SK-N-SH treated with all-trans-retinoic acid at 6 μM for 48 hours (cell line): ENCODE data around the gene KRT72.

ENCODE experiments used
- ATAC-seq: fragments of 200-7000 bp; cut with Tn5 transposase; 3 replicates; pipeline ENCODE4 v1.9.1; 2020; ENCODE audit warnings: mild to moderate bottlenecking, moderate library complexity
- ARNTL ChIP-seq: fragments of 450-650 bp; formaldehyde crosslinking; IDR thresholded peaks from 2 replicates; pipeline ENCODE4 v1.5.0; 2020; ENCODE audit warnings: low read depth, mild to moderate bottlenecking, moderate library complexity, borderline replicate concordance
- CREB5 ChIP-seq: fragments of 250-450 bp; sonication (Bioruptor Pico); IDR thresholded peaks from 2 replicates; pipeline ENCODE4 v1.5.1; 2020; ENCODE audit warnings: low read depth, mild to moderate bottlenecking, moderate library complexity
- CSDC2 ChIP-seq: fragments of 250-450 bp; sonication (Bioruptor Pico); IDR thresholded peaks from 2 replicates; pipeline ENCODE4 v1.5.0; 2020; ENCODE audit warnings: mild to moderate bottlenecking, moderate library complexity
- CSRNP3 ChIP-seq: fragments of 250-450 bp; sonication (Bioruptor Pico); IDR thresholded peaks from 2 replicates; pipeline ENCODE4 v1.5.1; 2021; ENCODE audit warnings: mild to moderate bottlenecking, moderate library complexity
- ESRRG ChIP-seq: fragments of 250-450 bp; sonication (Bioruptor Pico); IDR thresholded peaks from 2 replicates; pipeline ENCODE4 v1.6.1; 2021; ENCODE audit warnings: mild to moderate bottlenecking
- GLIS3 ChIP-seq: fragments of 250-450 bp; sonication (Bioruptor Pico); IDR thresholded peaks from 2 replicates; pipeline ENCODE4 v1.5.0; 2020; ENCODE audit warnings: mild to moderate bottlenecking, moderate library complexity
- ISL1 ChIP-seq: fragments of 250-450 bp; sonication (Bioruptor Pico); IDR thresholded peaks from 2 replicates; pipeline ENCODE4 v2.1.2; 2022; ENCODE audit warnings: mild to moderate bottlenecking, moderate library complexity
- OSR1 ChIP-seq: fragments of 250-450 bp; sonication (Bioruptor Pico); IDR thresholded peaks from 2 replicates; pipeline ENCODE4 v1.8.0; 2022; ENCODE audit warnings: moderate library complexity, mild to moderate bottlenecking, inconsistent platforms
- PATZ1 ChIP-seq: fragments of 250-450 bp; sonication (Bioruptor Pico); IDR thresholded peaks from 2 replicates; pipeline ENCODE4 v1.8.0; 2020; ENCODE audit warnings: mild to moderate bottlenecking, moderate library complexity, borderline replicate concordance
- POU6F1 ChIP-seq: fragments of 250-450 bp; sonication (Bioruptor Pico); IDR thresholded peaks from 2 replicates; pipeline ENCODE4 v1.8.0; 2021; ENCODE audit warnings: low read depth, mild to moderate bottlenecking, moderate library complexity, borderline replicate concordance
- PPARA ChIP-seq: fragments of 250-450 bp; sonication (Bioruptor Pico); IDR thresholded peaks from 2 replicates; pipeline ENCODE4 v1.5.0; 2020; ENCODE audit warnings: mild to moderate bottlenecking, borderline replicate concordance
- SNAI2 ChIP-seq: fragments of 250-450 bp; sonication (Bioruptor Pico); IDR thresholded peaks from 2 replicates; pipeline ENCODE4 v1.5.0; 2020; ENCODE audit warnings: mild to moderate bottlenecking, moderate library complexity
- TCF4 ChIP-seq: fragments of 250-450 bp; sonication (Bioruptor Pico); IDR thresholded peaks from 2 replicates; pipeline ENCODE4 v1.8.0; 2021; ENCODE audit warnings: mild to moderate bottlenecking, moderate library complexity, borderline replicate concordance
- TOX ChIP-seq: fragments of 250-450 bp; sonication (Bioruptor Pico); IDR thresholded peaks from 2 replicates; pipeline ENCODE4 v1.8.0; 2021; ENCODE audit warnings: mild to moderate bottlenecking, moderate library complexity, borderline replicate concordance
- TSHZ2 ChIP-seq: fragments of 250-450 bp; sonication (Bioruptor Pico); IDR thresholded peaks from 2 replicates; pipeline ENCODE4 v1.5.0; 2020; ENCODE audit warnings: mild to moderate bottlenecking, moderate library complexity
- ZC3H10 ChIP-seq: fragments of 250-450 bp; sonication (Bioruptor Pico); IDR thresholded peaks from 2 replicates; pipeline ENCODE4 v1.5.1; 2021; ENCODE audit warnings: mild to moderate bottlenecking, moderate library complexity
- ZFP30 ChIP-seq: fragments of 450-650 bp; formaldehyde crosslinking; IDR thresholded peaks from 2 replicates; pipeline ENCODE4 v1.5.0; 2022; ENCODE audit warnings: mild to moderate bottlenecking, moderate library complexity
- ZNF565 ChIP-seq: fragments of 450-650 bp; formaldehyde crosslinking; conservative IDR thresholded peaks from 2 replicates; pipeline ENCODE4 v1.5.0; 2020; ENCODE audit warnings: low read depth, mild to moderate bottlenecking, moderate library complexity
- ZNF70 ChIP-seq: fragments of 450-650 bp; formaldehyde crosslinking; IDR thresholded peaks from 2 replicates; pipeline ENCODE4 v1.5.0; 2020; ENCODE audit warnings: mild to moderate bottlenecking, moderate library complexity
- ZNF8 ChIP-seq: fragments of 450-650 bp; formaldehyde crosslinking; IDR thresholded peaks from 2 replicates; pipeline ENCODE4 v1.5.0; 2020; ENCODE audit warnings: mild to moderate bottlenecking, moderate library complexity

Gene KRT72

GRCh38 chr12:52613384-52614030, 12.2 kb upstream of the KRT72 start:
- TF ChIP-seq ZNF8 (CRISPR knock-in tag) (no peak), CREB5 (no peak), TSHZ2 (CRISPR knock-in tag) (no peak)
- TF ChIP-seq, all 23 proteins: peak for 0
- no peak for ATAC-seq

GRCh38 chr12:52612431-52613383, 11.4 kb upstream of the KRT72 start:
- TF ChIP-seq SNAI2 (no peak), OSR1 (no peak), POU6F1 (no peak), TOX (CRISPR knock-in tag) (no peak), TCF4 (CRISPR knock-in tag) (no peak), ZNF70 (CRISPR knock-in tag) (no peak), PPARA (CRISPR knock-in tag) (no peak), ZFP30 (CRISPR knock-in tag) (no peak)
- no peak for ATAC-seq

GRCh38 chr12:52611080-52611468, 9.8 kb upstream of the KRT72 start:
- no peak for ATAC-seq
- no peak for TF ChIP-seq ZNF8 (CRISPR knock-in tag)
- TF ChIP-seq TCF4 (CRISPR knock-in tag) = no peak
- TF ChIP-seq ESRRG (CRISPR knock-in tag) = no peak
- TF ChIP-seq ZNF565 (CRISPR knock-in tag) = no peak
- no peak for TF ChIP-seq POU6F1
- TF ChIP-seq TSHZ2 (CRISPR knock-in tag) = no peak
- TF ChIP-seq ISL1 = no peak
- TF ChIP-seq CREB5 = no peak
- TF ChIP-seq CSRNP3 (CRISPR knock-in tag) = no peak
- no peak for TF ChIP-seq ARNTL (CRISPR knock-in tag)
- TF ChIP-seq PATZ1 (CRISPR knock-in tag) = no peak
- no peak for TF ChIP-seq ZNF70 (CRISPR knock-in tag)
- no peak for TF ChIP-seq ZFP30 (CRISPR knock-in tag)
- TF ChIP-seq GLIS3 (CRISPR knock-in tag) = no peak
- TF ChIP-seq SNAI2 = no peak
- TF ChIP-seq CSDC2 (CRISPR knock-in tag) = no peak
- no peak for TF ChIP-seq PPARA (CRISPR knock-in tag)
- TF ChIP-seq ZC3H10 = no peak
